ENCODE data around the gene PHF21B.
"Not testable (repeated sequence)": the region's sequence is repeated elsewhere in the genome, so short reads cannot be mapped to it uniquely, and the experiment has no call there.

The PHF21B gene

DNA sequence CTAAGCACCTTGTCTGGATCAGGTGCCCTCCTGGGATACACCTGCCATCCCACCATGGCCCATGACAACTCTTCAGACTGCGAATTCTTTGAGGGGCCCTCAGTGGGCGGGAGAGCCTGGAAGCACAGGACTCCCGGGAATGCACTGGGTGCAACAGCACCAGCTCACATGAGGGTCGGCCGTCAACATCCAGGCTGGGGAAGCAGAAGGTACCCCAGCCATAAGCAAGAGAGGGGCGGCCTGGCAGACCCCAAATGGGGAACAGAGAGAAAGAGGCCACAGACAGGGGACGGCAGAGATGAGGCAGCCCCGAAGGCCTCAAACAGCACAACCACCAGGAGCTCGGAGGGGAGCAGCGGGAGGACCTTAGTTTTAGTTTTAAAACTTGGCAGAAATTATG is 94.4 kb downstream of the PHF21B start:
- DNase-seq = no peak

DNA sequence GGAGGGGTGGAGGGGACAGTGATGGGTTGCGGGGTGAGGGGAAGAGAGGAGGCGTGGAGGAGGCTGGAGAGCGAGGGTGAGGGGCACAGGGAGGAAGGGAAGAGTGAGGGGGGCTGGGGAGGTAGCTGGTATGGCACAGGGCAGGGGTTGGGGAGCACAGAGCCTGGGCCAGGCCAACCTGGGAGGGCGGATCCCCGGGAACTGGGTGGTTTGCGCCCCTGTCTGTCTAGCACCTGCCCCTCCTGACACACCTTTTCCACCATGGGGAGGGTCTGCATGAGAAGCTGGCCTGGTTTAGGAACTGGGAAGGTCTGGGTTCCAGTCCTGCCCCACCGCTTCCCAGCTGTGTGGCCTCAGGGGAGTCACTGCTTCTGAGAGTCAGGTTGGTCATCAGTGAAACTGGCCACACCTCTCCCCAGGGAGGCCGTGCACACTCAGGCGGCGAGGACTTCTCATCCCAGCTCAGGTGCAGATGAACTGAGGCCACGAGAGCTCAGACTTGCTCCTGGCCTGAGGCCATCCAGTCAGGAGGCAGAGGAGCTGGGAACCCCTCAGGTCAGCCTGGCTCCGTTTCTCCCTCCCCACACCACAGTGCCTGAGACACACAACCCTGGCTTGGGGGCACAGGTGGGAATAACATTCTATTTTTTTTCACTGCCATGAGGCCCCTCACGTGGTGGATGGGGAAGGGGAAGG is 95.6 kb downstream of the PHF21B start:
- no peak for DNase-seq

DNA sequence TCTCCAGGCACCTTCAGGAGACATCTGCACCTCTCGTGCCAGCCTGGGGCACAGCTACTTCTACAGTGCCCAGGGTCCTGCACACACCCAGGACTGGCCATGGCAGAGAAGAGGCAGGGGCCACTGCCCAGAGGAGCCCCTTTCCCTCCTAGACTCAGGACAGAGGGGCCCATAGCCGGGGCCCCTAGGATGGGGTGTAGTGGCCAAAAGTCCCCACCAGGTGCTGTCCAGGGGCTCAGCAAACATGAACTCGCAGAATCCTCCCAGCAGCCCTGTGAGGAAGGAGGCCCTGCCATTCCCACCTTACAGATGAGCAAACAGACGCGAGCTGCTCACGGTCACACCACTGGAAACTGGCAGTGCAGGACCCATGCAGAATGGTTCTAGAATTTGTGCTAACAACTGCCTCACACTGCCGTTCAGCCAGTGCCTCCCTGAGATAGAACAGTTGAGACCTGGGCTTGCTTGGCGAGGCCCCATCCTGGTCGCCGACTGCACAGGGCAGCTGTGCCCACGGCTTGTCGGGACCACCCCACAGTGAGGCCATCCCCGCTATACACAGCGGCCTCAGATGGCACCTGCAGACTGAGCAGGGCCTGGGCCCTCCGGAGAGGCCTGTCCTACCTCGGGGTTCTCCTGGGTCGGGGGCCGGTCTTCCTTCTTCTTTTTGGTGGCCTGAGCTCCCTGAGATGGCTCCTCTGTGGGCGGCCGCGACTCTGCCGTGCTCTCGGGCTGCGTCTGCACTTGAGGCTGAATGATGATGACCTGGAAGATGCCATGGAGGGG is 96.4 kb downstream of the PHF21B start:
- no peak for DNase-seq

DNA sequence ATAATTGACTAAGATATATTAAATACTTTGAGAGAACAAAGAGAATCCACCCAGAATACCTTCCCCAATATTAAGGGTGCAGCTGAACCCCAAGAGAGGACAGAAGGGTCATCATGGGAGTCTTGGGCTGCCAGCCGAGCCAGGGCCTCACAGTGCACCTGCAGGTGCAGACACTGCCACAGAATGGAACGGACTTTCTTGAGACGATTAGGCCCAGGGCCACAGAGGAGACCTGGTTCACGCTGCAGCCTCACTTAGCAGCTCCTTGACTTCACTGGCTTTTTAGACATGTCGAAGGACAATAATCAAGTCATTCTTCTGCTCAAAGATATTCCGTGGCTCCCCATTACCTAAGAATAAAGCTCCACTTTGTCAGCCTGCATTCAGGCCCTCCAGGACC is 100.6 kb downstream of the PHF21B start:
- no peak for DNase-seq

DNA sequence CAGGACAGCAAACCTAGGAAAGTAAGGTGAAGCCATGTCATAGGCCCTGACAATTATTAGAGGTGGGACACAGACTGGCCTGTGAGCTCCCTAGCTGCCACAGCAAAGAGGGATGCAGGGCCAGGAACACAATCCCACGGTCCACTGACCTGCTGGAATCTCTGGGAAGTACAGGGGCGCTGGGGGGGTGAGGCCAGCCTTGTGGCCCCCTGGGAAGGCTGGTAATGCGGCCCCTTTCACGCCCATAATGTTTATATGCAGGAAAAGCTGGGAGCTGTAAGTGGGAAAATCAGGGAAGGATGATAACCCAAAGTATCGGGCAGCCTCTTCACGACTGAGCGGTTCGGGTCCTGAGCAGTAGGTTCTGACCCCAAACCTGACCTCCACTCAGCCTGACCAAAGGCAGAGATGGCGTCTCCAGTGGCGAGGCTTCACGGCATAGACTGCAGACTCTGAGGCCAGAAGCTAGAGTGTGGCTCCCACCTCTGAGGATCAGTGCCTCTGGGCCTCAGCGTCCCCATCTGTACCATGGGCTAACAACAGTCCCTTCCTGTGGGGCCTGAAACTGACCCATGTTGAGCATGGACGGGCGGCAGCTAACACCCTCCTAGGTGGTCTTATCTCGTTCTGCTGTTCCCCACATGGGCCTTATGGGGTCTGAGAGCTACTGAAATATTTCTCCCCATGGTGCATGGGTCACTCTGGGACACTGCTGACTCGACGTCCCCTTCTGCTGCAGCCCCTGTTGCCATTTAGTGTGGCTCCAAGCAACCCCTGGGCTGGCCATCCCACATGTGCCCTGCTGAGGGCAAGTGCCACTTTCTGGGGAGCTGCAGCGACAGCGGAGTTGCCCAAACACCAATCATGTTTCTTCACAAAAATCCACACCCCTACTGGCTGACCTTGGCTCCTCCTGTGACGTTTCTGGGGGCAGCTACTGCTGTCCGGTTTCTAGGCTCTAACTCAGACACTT is 101.8 kb downstream of the PHF21B start:
- no peak for DNase-seq

DNA sequence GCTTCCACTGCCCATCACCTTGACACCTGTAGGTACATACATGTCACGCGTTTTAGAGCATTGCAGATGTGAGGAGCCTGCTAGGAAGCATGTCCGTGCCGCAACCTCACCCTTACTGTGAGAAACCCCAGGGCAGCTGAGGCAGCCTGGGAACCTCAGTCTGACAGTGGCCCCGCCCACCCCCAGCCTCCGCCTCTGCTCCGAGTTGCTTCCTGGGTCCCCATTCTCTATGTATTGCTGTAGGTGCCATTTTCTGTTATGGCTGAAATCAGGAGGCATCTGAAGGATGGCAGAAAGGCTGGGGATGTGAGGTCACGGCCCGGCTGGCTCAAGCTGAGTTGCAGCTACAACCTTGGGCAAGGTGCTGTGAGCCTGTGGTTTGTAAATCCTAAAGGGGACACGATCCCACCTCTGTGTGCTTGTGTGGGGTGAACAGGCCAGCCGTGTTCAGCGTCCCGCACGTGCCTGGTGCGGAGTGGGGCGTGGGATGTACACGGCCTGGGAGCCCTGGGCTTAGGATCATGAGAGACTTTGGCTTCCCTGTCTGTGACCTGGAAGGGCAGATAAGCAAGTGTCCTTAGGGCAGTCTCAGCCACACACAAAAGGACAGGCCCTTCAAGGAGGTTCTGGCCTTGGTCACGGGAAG is 102.7 kb downstream of the PHF21B start:
- no peak for DNase-seq

DNA sequence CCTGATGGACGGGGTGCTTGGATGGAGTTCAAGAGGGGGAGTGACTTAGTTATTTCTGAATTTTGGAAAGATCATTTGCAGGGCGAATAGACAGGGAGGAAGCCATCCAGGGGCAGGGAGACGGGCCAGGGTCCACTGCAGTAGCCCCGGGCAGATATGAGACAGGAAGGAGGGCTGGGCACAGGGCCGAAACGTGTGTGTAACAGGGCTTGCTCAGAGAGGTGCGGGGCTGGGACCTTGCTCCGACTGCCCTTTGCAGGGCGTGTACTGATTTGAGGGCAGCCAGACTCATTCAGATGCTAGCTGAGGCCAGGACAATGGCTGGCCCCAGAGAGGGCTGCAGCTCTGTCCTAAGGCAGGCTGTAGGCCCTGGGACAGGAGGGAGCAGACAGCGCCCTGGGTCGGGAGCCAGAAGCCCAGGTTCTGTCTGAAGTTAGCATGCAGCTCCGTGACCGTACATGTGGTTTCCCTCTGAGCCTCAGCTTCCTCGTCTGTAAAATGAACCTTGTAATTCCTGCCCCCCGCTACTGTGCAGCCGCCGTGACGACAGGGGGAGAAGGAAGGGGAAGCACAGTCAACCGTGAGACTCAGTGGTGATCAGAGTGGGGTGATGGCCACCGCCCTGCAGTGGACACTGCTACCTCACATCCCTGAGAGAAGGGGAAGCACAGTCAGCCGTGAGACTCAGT is 103.4 kb downstream of the PHF21B start:
- no peak for DNase-seq

DNA sequence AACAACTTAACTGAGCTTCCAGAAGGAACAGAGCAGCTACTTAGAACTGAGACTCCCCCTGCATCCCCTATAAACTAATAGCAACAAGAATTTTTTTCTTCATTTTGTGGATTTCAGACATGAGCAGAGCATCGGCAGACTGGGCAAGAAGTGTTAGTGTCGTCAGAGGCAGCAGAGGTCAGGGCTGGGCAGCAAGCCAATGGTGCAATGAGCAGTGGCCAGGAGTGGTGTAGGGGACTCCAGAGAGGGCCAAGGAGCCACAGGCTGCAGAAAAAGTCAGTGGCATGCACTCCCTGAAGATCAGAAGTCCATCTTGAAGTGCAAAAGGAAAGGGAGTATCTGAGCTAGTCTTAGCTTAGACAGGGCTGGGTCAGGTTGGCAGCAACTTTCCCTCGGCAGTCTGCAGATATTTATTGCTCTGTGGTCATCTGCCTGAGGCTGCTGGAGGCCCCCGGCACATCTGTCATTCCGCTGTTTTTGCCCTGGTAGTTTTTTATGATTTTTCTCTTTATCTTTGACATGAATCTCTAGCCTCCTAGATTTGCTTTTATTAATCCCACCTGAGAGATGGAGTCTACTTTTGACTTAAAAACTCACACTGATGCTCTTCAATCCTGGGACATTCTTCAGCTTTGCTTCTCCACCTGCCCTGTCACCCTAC is 105.2 kb downstream of the PHF21B start:
- not testable (repeated sequence) for DNase-seq

DNA sequence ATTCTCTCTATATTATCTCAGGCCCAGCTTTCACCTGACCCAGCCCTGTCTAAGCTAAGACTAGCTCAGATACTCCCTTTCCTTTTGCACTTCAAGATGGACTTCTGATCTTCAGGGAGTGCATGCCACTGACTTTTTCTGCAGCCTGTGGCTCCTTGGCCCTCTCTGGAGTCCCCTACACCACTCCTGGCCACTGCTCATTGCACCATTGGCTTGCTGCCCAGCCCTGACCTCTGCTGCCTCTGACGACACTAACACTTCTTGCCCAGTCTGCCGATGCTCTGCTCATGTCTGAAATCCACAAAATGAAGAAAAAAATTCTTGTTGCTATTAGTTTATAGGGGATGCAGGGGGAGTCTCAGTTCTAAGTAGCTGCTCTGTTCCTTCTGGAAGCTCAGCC is 106.6 kb downstream of the PHF21B start:
- not testable (repeated sequence) for DNase-seq

DNA sequence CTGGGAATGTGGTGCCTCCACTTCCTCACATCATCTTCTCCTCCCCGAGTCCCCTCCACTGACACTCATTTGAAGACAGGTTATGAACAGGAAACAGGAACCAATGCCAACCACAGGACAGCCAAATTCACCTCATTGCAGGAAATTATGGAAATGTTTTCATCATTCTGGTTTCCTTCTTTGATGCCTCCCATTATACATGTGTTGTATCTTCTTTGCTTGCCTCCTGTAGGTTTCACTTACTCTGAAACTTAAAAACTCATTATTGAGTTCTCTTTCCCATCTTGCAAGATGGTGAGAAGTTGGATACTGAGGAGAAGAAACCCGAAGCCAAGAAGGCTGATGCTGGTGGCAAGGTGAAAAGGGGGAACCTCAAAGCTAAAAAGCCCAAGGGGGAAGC is 108.5 kb downstream of the PHF21B start:
- no peak for DNase-seq

DNA sequence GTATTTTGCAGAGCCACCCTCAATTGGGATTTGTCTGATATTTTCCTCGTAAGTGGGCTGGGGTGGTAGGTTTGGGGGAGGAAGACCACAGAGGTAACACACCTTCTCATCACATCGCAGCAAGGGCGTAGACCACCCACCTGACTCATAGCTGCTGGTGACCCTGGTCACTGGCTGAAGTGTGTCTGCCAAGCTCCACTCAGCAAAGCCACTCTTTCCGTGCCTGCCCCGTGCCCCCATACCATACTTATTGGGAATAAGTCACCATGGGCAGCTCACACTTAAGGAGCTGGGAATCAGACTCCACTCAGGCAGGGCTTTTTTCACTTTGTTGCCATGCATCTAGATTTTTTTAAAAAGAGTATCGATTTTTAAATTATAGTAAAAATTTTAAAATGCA is 111.6 kb downstream of the PHF21B start:
- DNase-seq = no peak

DNA sequence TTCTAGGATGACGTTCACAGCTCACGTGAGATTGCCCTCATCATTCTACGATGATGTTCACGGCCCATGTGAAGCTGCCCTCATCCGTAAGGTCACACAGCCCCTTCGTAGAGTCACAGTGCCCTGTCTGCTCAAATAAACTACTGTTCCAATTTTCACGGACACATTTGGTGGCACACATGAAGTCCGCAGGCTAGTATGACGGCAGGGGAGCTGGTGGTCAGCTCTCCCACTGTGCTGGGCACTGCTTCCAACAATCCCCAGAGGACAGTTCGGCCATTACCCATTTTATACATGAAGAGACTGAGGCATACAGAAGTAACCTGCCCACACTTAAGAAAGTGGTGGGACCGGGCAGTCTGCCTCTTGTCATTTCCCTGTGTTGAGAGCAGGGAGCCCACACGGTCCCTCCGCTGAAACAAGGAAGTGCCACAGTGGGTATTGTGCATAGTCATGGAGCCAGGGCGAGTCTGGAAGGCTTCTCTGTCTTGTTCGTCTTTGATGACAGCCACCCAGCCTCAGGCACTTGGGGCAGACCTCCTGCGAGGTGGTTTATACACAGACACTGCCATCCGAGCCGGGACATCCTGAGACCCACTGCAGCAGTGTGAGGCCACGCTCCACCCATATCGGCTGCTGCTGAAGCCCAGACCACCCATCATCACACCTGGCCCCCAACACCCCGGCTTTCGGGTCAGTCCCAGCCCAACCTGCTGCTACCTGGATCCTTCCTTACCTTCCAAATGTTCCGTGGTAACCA is 114.3 kb downstream of the PHF21B start:
- no peak for DNase-seq

DNA sequence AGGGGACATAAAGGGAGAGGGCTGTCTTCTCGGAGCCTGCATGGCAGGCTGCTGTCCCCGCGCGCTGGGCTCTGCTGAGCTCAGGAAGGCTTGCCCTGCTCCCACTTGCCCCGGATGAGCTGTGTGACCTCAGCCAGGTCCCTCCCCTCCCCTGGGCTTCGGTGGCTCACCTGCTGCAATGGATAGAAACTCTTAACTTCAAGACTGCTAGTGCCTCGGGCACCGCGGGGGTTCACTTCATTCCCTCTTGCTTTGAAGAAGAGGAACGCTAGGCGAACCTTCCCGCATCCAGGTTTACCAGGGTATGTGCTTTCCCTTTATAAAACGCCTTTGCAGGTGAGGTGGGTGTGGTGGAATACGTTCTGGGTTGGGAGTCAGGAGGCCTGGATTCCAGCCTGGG is 115.0 kb downstream of the PHF21B start:
- DNase-seq = no peak

DNA sequence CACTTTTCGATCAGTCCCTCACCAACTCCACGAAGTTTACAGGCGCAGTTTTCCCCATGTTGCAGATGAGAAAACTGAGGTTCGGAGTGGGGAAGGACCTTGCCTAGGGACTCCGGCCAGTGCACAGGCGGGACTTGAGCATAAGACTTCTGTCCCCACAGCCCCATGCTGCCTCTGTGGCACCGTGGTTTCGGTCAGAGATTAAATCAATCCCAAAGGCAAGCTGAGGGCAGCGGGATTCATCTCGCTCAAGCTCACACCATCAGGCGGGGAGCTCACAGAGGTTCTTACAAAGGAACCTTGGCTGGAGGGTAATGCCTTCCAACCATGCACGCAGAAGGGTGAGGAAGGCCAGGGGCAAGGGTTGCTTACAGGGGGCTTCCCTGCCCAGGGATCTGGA is 115.5 kb downstream of the PHF21B start:
- DNase-seq = no peak

DNA sequence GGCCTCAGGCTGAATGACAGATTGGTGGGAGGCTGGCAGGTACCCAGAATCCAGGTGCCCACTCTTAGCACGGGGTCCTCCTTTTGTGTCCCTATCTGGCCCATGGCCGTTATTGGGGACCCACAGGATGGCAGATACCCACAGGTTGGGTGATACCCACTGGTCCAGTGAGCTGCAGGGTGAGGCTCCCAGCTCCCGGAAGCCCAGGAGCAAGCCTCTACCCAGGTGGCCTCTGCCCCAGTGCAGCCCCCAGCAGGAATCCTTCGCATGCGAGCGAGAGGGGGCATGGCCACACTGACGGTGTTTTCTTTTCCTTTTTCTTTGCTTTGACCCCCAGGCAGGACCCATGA is 116.1 kb downstream of the PHF21B start:
- DNase-seq = no peak

DNA sequence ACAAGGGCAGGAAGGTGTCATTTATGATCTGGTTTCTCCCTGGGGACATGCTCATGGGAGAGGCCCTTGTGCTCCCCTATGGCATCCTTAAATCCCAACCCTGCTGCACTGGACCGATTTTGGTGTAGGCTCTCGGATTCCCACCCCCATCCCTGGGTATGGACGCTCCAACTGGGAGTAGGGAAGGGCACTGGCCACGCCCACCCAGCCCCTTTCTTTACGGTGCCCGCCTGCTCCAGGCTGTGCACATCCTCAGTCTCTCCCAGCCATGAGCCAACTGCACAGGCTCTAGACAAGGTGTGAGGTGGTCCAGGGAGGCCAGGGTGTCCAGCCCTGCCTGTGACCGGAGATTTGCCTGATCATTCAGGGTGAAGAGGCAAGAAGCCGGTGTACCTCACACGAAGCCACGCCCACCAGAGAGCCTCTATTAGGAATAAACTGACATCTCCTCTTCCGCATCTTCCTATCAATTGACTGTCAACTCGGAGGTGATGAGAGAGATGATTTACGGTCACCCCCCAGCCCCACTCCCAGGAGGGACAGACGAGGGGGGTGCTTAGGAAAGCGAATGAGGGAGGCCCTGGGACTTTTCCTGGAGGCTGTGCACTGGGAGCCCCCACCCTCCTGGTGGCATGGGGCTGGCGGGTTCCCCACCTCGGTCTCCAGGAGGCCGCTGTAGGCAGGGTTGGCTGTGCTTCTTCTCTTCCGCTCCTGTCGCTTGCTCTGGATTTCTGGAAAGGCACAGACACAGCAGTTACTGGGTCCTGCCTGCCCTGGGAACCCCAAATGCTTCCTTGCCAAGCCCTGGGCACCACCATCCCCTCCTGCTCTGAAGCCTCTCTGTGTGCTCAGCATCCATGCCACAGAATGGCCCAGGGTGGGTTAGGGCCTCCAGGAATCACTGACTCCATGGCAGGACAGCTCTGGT is 116.7 kb downstream of the PHF21B start:
- DNase-seq = no peak

DNA sequence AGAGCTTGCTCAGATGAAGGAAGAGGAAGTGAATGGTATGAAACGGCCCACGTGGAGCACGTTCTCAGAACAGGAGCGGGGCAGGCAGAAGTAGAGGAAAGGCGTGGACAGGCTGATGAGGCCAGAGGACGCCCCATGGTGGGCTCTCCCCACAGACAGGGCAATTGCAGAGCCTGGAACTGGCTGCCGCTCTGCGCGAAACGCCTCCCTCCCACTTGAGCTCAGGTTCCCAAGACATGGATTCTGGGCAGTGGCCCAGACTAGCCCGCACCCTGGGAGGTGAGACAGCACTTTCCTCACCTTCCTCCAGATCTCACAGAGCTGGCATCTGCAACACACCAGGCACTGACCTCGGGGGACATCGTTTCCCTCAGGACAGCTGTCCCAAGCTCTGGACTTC is 117.6 kb downstream of the PHF21B start:
- DNase-seq = no peak

DNA sequence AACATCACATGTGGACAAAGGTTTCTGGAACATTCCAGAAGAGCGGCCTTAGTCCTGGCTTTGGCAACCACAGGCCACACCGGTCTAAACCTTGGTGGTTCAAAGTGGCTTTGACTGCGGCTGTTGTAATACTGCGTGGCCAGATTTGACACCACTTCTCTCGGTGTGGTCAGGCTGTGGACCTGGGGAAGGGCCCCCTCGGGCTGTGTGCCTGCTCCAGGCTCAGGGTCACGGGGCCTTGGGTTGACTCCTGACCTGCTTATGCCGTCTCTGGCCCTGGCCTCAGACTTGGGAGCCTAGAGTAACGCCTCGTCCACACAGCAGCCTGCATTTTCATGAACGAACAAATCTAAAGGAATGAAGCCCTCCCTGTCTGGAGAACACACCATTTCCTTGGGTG is 118.0 kb downstream of the PHF21B start:
- DNase-seq = no peak

DNA sequence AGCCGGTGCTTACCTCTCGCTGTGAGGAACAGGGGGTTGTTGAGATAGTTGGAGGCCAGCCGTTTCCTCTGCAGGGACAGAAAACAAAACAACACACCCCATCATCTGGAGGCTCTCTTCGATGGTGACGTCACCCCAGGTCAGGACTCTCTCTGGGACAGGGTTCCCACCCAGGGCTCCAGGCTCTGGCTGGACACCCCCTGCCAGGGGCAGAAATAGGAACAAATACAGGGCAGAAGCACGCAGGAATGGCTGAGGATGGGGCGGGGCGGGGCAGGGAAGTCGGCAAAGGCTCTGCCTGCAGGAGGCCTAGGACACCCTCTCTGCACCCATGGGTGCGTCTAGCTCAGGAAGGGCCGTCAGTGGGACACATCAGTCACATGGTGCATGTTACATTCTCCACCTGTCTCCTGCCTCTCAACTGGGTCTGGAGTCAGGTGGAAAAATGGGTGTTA is 118.5 kb downstream of the PHF21B start:
- DNase-seq = no peak
